Peyer's patch (tissue), 4 donors: ENCODE data around the gene FREM1.

ENCODE experiments used
- CTCF ChIP-seq, 6 experiments: fragments of 450-650 bp in 4 of 6; fragments of 200-600 bp in 2 of 6; sonication (generic) in 1 of 6; IDR thresholded peaks; one replicate each; pipeline ENCODE4 v1.5.1; 2017 to 2019; ENCODE audit warnings: antibody characterized with exemption in 6 of 6, mild to moderate bottlenecking in 3 of 6, moderate library complexity in 1 of 6
- POLR2A ChIP-seq, 2 donors: fragments of 450-650 bp; IDR thresholded peaks; one replicate each; pipeline ENCODE4 v1.5.1; 2017; ENCODE audit warnings: antibody characterized with exemption in 2 of 2, mild to moderate bottlenecking in 2 of 2, moderate library complexity in 2 of 2

GRCh38 chr9:14836885-14837284, 73.3 kb downstream of the FREM1 start:
- no peak for TF ChIP-seq CTCF (IDR thresholded peaks at IDR 0.05)
- TF ChIP-seq POLR2A (IDR thresholded peaks at IDR 0.05), result no peak
